PC-9 (cell line): ENCODE data around the gene AMDHD2. TPM values are rescaled to one million over a fixed set of nuclear protein-coding genes. Genes with fewer than 3 reads are reported as not detected.

Experiments used
- BruUV-seq: library from RNA; stranded (reverse); fragments of 400-500 nt; replicated peaks from 2 replicates; lab custom pipeline; 2021; lab: Mats Ljungman, UMichigan
- CTCF ChIA-PET: fragments of 300-600 bp; sonication (Branson Sonifier 250); formaldehyde crosslinking; loops from one replicate; lab custom pipeline; 2022; ENCODE audit warnings: antibody characterized with exemption; lab: Charles Lee
- POLR2A ChIA-PET: fragments of 300-600 bp; sonication (Branson Sonifier 250); formaldehyde crosslinking; loops from one replicate; lab custom pipeline; 2022; ENCODE audit warnings: antibody characterized with exemption; ENCODE audit not compliant: unreplicated experiment; lab: Charles Lee
- DNase-seq, 2 experiments: peaks; one replicate each; pipeline versions ENCODE4 v3.0.0 to v3.0.0-alpha.2; 2015 to 2022; ENCODE audit warnings: mixed read lengths in 1 of 2
- H2AFZ ChIP-seq: fragments of 200-600 bp; sonication (generic); 2 replicates; pipeline ENCODE4 v1.8.1; 2017; ENCODE audit warnings: antibody characterized with exemption
- H3F3A ChIP-seq: fragments of 200-600 bp; sonication (generic); 2 replicates; pipeline ENCODE4 v1.8.1; 2017; ENCODE audit warnings: antibody characterized with exemption, mild to moderate bottlenecking, low read depth; ENCODE audit not compliant: insufficient read depth
- H3K27ac ChIP-seq: fragments of 200-600 bp; sonication (generic); 2 replicates; pipeline ENCODE4 v1.6.1; 2016; ENCODE audit warnings: mixed run types
- H3K27me3 ChIP-seq: fragments of 200-600 bp; sonication (generic); 2 replicates; pipeline ENCODE4 v1.6.1; 2016; ENCODE audit warnings: low read depth, mixed run types; ENCODE audit not compliant: insufficient read depth
- H3K36me3 ChIP-seq: fragments of 200-600 bp; sonication (generic); 2 replicates; pipeline ENCODE4 v1.6.1; 2016; ENCODE audit warnings: low read depth, mixed run types
- H3K4me1 ChIP-seq: fragments of 200-600 bp; sonication (generic); replicated peaks from 2 replicates; pipeline ENCODE4 v1.6.1; 2016; ENCODE audit warnings: mixed run types; ENCODE audit not compliant: insufficient read depth
- H3K4me2 ChIP-seq: fragments of 200-600 bp; sonication (generic); 2 replicates; pipeline ENCODE4 v1.6.1; 2017; ENCODE audit warnings: mixed run types
- H3K4me3 ChIP-seq: fragments of 200-600 bp; sonication (generic); 2 replicates; pipeline ENCODE4 v1.6.1; 2016; ENCODE audit warnings: mixed run types
- H3K79me2 ChIP-seq: fragments of 200-600 bp; sonication (generic); 2 replicates; pipeline ENCODE4 v1.6.1; 2017; ENCODE audit warnings: low read depth, mixed run types
- H3K9me2 ChIP-seq: fragments of 200-600 bp; sonication (generic); 2 replicates; pipeline ENCODE4 v1.8.1; 2017; ENCODE audit warnings: mild to moderate bottlenecking; ENCODE audit not compliant: insufficient read depth
- H3K9me3 ChIP-seq: fragments of 200-600 bp; sonication (generic); 2 replicates; pipeline ENCODE4 v1.8.1; 2016; ENCODE audit warnings: low read depth; ENCODE audit not compliant: insufficient read depth
- H4K20me1 ChIP-seq: fragments of 200-600 bp; sonication (generic); 2 replicates; pipeline ENCODE4 v1.8.1; 2017; ENCODE audit not compliant: insufficient read depth
- CTCF ChIP-seq: fragments of 200-600 bp; sonication (generic); conservative IDR thresholded peaks from 2 replicates; pipeline ENCODE4 v1.6.1; 2017; ENCODE audit warnings: mixed run types, antibody characterized with exemption, mild to moderate bottlenecking, moderate library complexity
- EZH2 ChIP-seq: fragments of 200-600 bp; sonication (generic); IDR thresholded peaks from 2 replicates; pipeline ENCODE4 v1.8.0; 2017; ENCODE audit warnings: antibody characterized with exemption, low read depth
- intact Hi-C: fragments of 100-400 bp; cut with micrococcal nuclease; formaldehyde crosslinking; loops from one replicate; pipeline ENCODE4 v1.10.0; 2022; ENCODE audit not compliant: unreplicated experiment
- total RNA-seq: library from RNA; stranded (reverse); gene quantifications from 2 replicates; pipeline ENCODE4 v1.2.3, GENCODE V29; 2021

The AMDHD2 gene
- total RNA-seq, 1 experiment from 2014 or later: 47.9 TPM

GRCh38 chr16:2471653-2472487 lies 48.3 kb upstream of the AMDHD2 start:
- CTCF ChIA-PET: no interaction called here
- POLR2A ChIA-PET: no interaction called here

GRCh38 chr16:2472488-2472864 lies 47.7 kb upstream of the AMDHD2 start:
- ChIA-PET POLR2A (no interaction called here), CTCF (no interaction called here)
- DNase-seq: no peak

More at GRCh38 chr16:2471653-2472487, 48.3 kb upstream of the AMDHD2 start:
- no peaks in the 10 kb centered on the region for H3K36me3 ChIP-seq
- TF ChIP-seq CTCF: no peak
- no peak for TF ChIP-seq EZH2
- peaks cover 30% of the 10 kb centered on the region; the same call in 1 of the 2 replicates for H3F3A ChIP-seq
- no peak for DNase-seq
- intact Hi-C loops: no loop called here
- no peaks in the 10 kb centered on the region for H3K27me3 ChIP-seq
- no peak overlapping the region for H3K27ac ChIP-seq
- no peaks in the 10 kb centered on the region for H3K9me3 ChIP-seq
- H3K9me2 ChIP-seq: no peaks in the 10 kb centered on the region
- H3K79me2 ChIP-seq: peaks cover 13% of the 10 kb centered on the region
- H4K20me1 ChIP-seq: peaks cover 10% of the 10 kb centered on the region
- no peak overlapping the region for H2AFZ ChIP-seq
- H3K4me3 ChIP-seq: no peak overlapping the region
- BruUV-seq: no TSS peak
- no peak overlapping the region for H3K4me2 ChIP-seq
- peaks cover 27% of the 10 kb centered on the region; the same call in 1 of the 2 replicates for H3K4me1 ChIP-seq

More at GRCh38 chr16:2472488-2472864, 47.7 kb upstream of the AMDHD2 start:
- H3K4me3 ChIP-seq: no peak overlapping the region
- no peaks in the 10 kb centered on the region for H3K27me3 ChIP-seq
- no peaks in the 10 kb centered on the region for H3K36me3 ChIP-seq
- intact Hi-C loops: no loop called here
- H3K27ac ChIP-seq: no peak overlapping the region
- no TSS peak for BruUV-seq
- no peak overlapping the region for H2AFZ ChIP-seq
- H3K9me2 ChIP-seq: no peaks in the 10 kb centered on the region
- no peak overlapping the region for H3K4me2 ChIP-seq
- H3K79me2 ChIP-seq: peaks cover 13% of the 10 kb centered on the region
- peaks cover 12% of the 10 kb centered on the region for H4K20me1 ChIP-seq
- no peak for TF ChIP-seq EZH2
- TF ChIP-seq CTCF: no peak
- no peaks in the 10 kb centered on the region for H3K9me3 ChIP-seq
- peaks cover 30% of the 10 kb centered on the region; the same call in 1 of the 2 replicates for H3F3A ChIP-seq
- peaks cover 27% of the 10 kb centered on the region; the same call in 1 of the 2 replicates for H3K4me1 ChIP-seq
